BJ (cell line): Measurements from ENCODE around the gene MFAP1. TPM values are rescaled to one million over a fixed set of nuclear protein-coding genes. Genes with fewer than 3 reads are reported as not detected.

ENCODE experiments used
- CTCF ChIA-PET: fragments of 350-600 bp; formaldehyde crosslinking; extraction: SDS; loops from one replicate; lab custom pipeline; 2021; ENCODE audit warnings: antibody characterized with exemption, inconsistent platforms; lab: Yijun Ruan, JAX
- POLR2A ChIA-PET: fragments of 300-600 bp; sonication (Branson Sonifier 250); formaldehyde crosslinking; extraction: SDS; loops from one replicate; lab custom pipeline; 2021; ENCODE audit warnings: antibody characterized with exemption; lab: Charles Lee
- DNase-seq: peaks from one replicate; pipeline ENCODE4 v3.0.0-alpha.2; 2011; ENCODE audit warnings: low read depth
- H3K27me3 ChIP-seq: 2 replicates; pipeline ENCODE4 v1.6.0; 2011; ENCODE audit warnings: low read length; ENCODE audit not compliant: control insufficient read depth, insufficient read depth
- H3K36me3 ChIP-seq: 2 replicates; pipeline ENCODE4 v1.5.1; 2011; ENCODE audit warnings: low read length; ENCODE audit not compliant: control insufficient read depth, insufficient read depth
- H3K4me3 ChIP-seq: 2 replicates; pipeline ENCODE4 v1.5.1; 2011; ENCODE audit warnings: low read depth, mild to moderate bottlenecking, control low read depth, low read length
- CTCF ChIP-seq: IDR thresholded peaks from 2 replicates; pipeline ENCODE4 v1.5.1; 2011; ENCODE audit warnings: low read depth, mild to moderate bottlenecking, control low read depth, inconsistent platforms, low read length, moderate library complexity; ENCODE audit not compliant: insufficient read depth
- polyA minus RNA-seq: library from RNA; depleted of rRNA, polyadenylated mRNA; stranded (reverse); fragments of >200 nt; gene quantifications from 2 replicates; pipeline ENCODE4 v1.2.3, GENCODE V29; 2011; rRNA and poly(A)+ RNA removed
- polyA plus RNA-seq: library from polyadenylated mRNA; depleted of rRNA; stranded (reverse); fragments of >200 nt; gene quantifications from 2 replicates; pipeline ENCODE4 v1.2.3, GENCODE V29; 2011; rRNA removed

MFAP1 gene
- polyA plus RNA-seq: 13.1 and 23.4 TPM in 2 replicates
- polyA minus RNA-seq: 9.9 and 10.3 TPM in 2 replicates

- Histone ChIP-seq H3K36me3 (no peaks in the 10 kb centered on the region; the same call in 1 of the 2 replicates), H3K27me3 (no peaks in the 10 kb centered on the region), H3K4me3 (peak within 1 kb of the TSS; percentile 94)
- DNase-seq: peak; percentile 91
- no peak for TF ChIP-seq CTCF
- POLR2A ChIA-PET: interaction anchor here (0.5 to 0.9 kb wide), 2 partner anchors 24 to 277 kb away, joined by 3 to 6 read pairs; partner anchors contain the start of gene HYPK
- CTCF ChIA-PET: interaction anchor here (1.0 kb wide), 1 partner anchor 22 kb away, joined by 4 read pairs; no protein-coding TSS in a partner anchor
Observed at GRCh38 chr15:43824302-43825246, at the start of gene MFAP1. TSS of gene MFAP1 (minus strand) at chr15:43824690. CDS start at chr15:43824569, 121 bp downstream.

- H3K4me3 ChIP-seq: no peak overlapping the region
- POLR2A ChIA-PET: no interaction called here
- DNase-seq: no peak
- no peaks in the 10 kb centered on the region for H3K27me3 ChIP-seq
- H3K36me3 ChIP-seq: no peaks in the 10 kb centered on the region
- CTCF ChIA-PET: interaction anchor here (0.6 to 0.7 kb wide), 3 partner anchors 335 to 711 kb away, joined by 3 to 5 read pairs (median 3); no protein-coding TSS in a partner anchor
- TF ChIP-seq CTCF: no peak
Observed at GRCh38 chr15:43873651-43874050, 49.2 kb upstream of the MFAP1 start.

- peak; percentile 73 for TF ChIP-seq CTCF
- Histone ChIP-seq H3K27me3 (no peaks in the 10 kb centered on the region), H3K4me3 (no peak overlapping the region), H3K36me3 (no peaks in the 10 kb centered on the region)
- DNase-seq: peak; percentile 15
- ChIA-PET CTCF (interaction anchor here (0.7 to 2.7 kb wide), 18 partner anchors 9 to 677 kb away, joined by 3 to 20 read pairs (median 4); no protein-coding TSS in a partner anchor), POLR2A (no interaction called here)
Observed at GRCh38 chr15:43872416-43873020, 48.0 kb upstream of the MFAP1 start.

GRCh38 chr15:43871835-43872234 lies 47.3 kb upstream of the MFAP1 start:
- no peaks in the 10 kb centered on the region for H3K27me3 ChIP-seq
- no peak overlapping the region for H3K4me3 ChIP-seq
- POLR2A ChIA-PET: no interaction called here
- CTCF ChIA-PET: interaction anchor here (0.7 to 2.7 kb wide), 20 partner anchors 9 to 678 kb away, joined by 3 to 20 read pairs (median 4); no protein-coding TSS in a partner anchor
- DNase-seq: no peak
- TF ChIP-seq CTCF: no peak
- no peaks in the 10 kb centered on the region for H3K36me3 ChIP-seq
